ENCODE results near the gene KCNAB1.

The KCNAB1 gene

DNA sequence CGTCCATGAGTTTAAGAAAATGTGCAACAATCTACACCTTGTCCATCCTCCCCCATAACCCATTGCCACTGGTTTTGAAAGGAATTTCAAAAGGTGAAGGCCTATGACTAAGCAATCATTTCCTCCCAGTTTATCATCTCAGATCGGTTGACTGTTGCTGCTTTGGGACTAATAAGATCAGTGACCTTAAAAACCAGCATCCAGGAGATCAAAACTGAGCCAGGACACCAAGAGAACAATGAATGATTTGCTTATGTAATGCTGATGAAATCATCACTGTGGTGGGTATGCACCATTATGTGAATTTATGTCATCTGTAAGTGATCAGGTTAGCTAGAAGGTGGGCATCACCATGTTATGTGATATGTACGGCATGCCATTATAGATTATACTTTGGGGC is 239.0 kb downstream of the KCNAB1 start:
- DNase-seq (ENCODE audit: low read depth in 3 of 3, low spot score in 1 of 3), result no peak

DNA sequence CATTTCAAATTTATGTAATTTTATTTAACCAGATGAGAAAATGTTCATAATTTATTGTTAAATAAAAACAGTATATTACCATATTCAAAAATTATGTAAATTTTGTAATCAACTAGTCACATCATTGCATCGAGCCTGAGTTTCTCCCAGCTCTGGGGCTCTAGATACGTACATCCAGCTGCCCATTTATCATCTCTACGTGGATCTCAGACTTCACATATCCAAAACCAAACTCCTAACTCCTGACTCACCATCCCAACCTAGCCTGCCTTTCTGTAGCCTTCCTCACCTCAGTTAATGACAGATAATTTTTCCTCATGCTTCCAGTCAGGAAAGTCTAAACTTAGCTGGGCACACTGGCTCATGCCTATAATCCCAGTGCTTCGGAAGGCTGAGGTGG is 239.7 kb downstream of the KCNAB1 start:
- DNase-seq (ENCODE audit: low read depth in 3 of 3, low spot score in 1 of 3), result no peak

GRCh38 chr3:156360963-156361362 is 240.6 kb downstream of the KCNAB1 start:
- DNase-seq (ENCODE audit: low read depth in 3 of 3, low spot score in 1 of 3), result no peak

GRCh38 chr3:156366559-156366958 is 246.2 kb downstream of the KCNAB1 start:
- DNase-seq (ENCODE audit: low read depth in 3 of 3, low spot score in 1 of 3), result no peak

DNA sequence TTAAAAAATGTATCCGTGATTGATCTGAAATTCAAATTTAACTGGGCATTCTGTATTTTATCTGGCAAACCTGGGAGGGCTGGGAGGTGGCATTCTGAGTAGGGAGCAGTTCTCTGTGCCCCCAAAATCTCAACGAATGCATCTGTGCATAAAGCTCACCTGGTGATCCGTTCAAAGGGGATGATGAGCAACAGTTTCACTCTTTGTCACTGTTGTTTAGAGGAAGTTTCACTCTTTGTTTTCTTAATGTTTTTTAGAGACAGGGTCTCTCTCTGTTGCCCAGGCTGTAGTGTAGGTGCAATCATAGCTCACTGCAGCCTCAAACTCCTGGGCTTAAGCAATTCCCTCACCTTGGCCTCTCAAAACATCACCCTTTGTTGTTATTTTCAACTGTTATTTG is 247.8 kb downstream of the KCNAB1 start:
- DNase-seq (ENCODE audit: low read depth in 3 of 3, low spot score in 1 of 3), result no peak

DNA sequence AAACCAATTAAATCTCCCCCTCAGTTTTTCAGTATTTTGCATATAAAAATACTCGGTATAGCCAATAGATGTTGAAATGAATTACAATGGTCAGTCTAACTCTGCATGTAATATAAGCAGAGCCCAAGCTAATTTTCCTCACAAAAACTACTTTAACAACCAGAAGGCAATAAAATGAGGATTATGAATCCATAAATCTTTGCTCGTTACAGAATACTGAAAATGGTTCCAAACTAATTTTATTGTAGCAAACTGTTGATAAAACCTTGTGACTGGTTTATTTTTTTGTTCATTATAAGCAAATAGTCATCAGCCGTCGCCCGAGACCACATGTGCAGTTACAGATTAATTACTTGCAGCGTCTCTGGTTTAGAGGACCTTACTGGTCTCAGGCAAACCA is 251.3 kb downstream of the KCNAB1 start:
- no peak for DNase-seq (ENCODE audit: low read depth in 3 of 3, low spot score in 1 of 3)

DNA sequence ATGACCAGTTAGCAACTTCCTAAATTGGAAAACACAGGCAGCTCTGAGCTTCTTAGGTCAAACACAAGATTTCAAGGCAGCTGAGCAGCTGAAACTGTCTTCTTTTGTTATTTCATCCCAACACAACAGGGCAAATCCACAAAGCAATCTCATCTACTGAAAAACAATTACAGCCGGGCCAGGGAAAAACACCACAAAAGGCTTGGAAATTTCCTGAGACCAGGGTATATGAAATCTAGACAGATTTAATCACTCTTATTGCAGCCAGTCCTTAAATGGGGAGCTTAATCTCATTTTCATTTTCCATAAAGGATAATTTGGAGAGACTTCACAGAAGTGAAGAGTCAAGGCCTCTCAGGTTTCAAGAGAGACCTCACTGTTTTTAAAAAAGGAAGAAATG is 252.7 kb downstream of the KCNAB1 start:
- no peak for DNase-seq (ENCODE audit: low read depth in 3 of 3, low spot score in 1 of 3)

- no peak for DNase-seq (ENCODE audit: low read depth in 3 of 3, low spot score in 1 of 3)
Measured at GRCh38 chr3:156373654-156374053, 253.3 kb downstream of the KCNAB1 start.

DNA sequence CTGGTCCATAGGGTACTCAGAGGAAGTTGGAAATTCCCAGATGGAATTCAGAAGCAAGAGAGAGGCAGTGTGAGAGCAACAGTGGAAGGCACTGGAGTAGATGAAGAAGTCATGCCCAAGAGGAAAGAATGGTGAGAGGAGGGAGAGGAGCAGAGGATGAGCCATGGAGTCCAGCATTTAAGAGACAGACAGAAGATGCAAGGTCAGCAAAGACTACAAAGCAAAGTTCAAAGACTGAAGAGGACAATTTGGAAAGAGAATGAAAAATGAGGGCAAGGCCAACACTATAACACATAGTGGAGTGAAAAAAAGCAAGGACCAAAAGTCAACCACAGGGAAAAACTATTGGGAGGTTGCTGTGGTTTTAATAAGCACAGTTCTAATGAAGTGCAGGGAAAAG is 255.8 kb downstream of the KCNAB1 start:
- no peak for DNase-seq (ENCODE audit: low read depth in 3 of 3, low spot score in 1 of 3)

DNA sequence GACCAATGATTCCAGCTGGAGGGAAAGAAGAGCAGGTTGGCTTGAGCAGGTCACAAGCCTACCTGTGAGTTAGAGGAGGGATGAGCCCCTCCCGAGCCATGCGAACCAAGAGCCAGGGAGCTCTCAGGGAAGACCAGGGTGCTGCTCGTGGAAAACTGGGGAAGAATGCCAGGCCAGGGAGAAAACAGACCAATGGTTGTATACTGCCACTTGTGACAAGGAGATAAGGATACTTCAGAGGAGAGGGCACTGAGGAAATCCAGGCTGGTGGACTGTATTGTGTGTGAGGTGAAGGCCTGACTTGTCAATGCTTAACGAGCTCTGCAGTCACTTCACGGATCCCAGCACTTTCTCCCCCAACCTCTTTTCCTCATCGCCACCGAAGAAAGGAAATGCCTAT is 256.9 kb downstream of the KCNAB1 start:
- no peak for DNase-seq (ENCODE audit: low read depth in 3 of 3, low spot score in 1 of 3)

DNA sequence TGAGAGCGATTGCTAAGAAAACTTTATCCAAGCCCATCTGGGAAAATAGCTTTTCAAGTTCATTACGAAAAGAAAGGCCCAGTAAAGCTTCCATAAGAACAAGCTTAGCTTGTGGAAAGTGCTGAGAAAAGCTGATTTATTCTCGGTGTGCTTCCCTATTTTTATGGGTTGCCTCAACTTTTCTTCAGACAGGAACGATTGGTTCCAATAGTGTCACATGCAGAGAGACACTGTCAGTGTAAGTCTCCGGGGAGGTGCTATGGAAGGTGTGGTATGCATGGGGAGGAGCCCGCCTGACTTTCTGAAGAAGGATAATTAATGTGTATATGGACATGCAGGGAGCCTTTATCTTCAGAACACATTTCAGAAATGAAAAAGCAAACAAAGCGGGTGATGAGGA is 257.3 kb downstream of the KCNAB1 start:
- DNase-seq (ENCODE audit: low read depth in 3 of 3, low spot score in 1 of 3), result no peak

DNA sequence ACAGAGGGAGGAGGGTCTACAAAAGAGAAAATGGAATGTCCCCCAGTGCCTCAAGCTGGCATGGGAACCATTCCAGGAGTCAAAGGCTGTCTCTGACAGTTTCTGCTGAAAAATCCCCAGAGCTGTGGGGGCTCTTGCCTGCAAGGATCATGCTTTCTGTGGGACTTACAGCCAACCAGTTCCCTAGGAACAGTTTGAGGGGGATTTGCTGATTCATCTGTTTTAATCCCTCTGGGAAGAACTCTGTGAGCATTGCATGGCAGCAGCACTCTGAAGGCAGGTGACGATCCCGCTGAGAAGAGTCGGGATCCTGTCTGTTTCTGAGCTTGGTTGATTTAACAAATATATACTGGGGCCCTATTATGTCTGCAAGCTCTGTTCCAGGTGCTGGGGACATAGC is 258.5 kb downstream of the KCNAB1 start:
- DNase-seq (ENCODE audit: low read depth in 3 of 3, low spot score in 1 of 3), result no peak

GRCh38 chr3:156379327-156379726 is 258.9 kb downstream of the KCNAB1 start:
- DNase-seq (ENCODE audit: low read depth in 3 of 3, low spot score in 1 of 3), result no peak

DNA sequence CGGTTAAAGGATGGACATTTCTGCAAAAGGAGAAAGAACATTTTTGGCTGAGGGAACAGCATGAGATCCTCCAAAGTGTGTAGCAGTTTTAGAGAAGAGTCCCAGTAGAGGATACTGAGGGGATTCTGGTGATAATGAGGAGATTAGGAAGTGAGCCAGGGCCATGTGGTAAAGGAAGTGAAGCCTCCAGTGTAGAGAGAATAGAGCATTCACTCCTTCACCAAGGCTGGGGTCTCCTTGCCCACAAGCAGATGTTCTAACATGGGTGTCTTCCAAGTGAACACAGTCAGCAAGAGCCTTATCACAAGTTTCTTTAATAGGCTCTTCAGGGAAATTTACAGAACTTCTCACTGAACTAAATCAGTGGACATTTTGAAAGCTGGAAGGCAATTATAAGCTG is 260.9 kb downstream of the KCNAB1 start:
- no peak for DNase-seq (ENCODE audit: low read depth in 3 of 3, low spot score in 1 of 3)

GRCh38 chr3:156382458-156383346 is 262.3 kb downstream of the KCNAB1 start:
- no peak for DNase-seq (ENCODE audit: low read depth in 3 of 3, low spot score in 1 of 3)

GRCh38 chr3:156383441-156384025 is 263.2 kb downstream of the KCNAB1 start:
- DNase-seq (ENCODE audit: low read depth in 3 of 3, low spot score in 1 of 3), result no peak

- DNase-seq (ENCODE audit: low read depth in 3 of 3, low spot score in 1 of 3), result no peak
Measured at GRCh38 chr3:156388497-156389448, 268.4 kb downstream of the KCNAB1 start.

DNA sequence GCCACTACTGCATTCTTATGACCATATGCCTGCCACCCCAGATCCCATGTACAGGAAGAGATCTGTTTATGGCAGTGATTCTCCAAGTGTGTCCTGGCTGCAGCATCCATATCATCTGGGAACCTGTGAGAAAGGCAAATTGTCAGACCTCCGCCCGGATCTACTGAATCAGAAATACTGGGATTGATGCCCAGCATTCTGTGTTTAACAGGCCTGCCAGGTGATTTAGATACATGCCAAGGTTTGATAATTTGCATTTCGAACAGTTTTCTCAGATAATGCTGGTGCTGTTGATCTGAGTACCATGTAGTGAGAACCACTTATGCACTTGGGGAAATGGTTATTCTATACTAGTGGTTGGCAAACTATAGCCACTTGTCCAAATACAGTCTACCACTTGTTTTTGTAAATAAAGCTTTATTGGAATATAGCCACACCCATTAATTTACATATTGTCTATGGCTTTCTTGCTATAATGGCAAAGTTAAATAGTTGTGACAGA is 269.1 kb downstream of the KCNAB1 start:
- no peak for DNase-seq (ENCODE audit: low read depth in 3 of 3, low spot score in 1 of 3)

DNA sequence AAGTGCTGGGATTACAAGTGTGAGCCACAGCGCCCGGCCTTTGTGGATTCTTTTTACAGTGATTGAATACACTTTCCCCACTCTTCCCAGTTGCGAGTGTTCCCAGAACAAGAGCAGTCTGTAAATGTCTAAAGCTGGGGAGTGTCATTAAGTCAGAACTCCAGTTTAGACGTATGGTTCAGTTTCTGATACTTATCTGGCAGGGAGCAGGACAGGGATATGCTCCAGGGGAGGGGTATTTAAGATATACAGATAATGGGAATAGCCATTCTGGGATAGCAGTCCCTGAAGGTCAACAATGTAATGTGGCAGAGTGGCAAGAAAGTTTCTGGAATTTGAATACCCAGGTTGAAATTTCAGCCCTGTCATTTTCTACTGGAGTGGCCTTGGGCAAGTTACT is 270.5 kb downstream of the KCNAB1 start:
- no peak for DNase-seq (ENCODE audit: low read depth in 3 of 3, low spot score in 1 of 3)

DNA sequence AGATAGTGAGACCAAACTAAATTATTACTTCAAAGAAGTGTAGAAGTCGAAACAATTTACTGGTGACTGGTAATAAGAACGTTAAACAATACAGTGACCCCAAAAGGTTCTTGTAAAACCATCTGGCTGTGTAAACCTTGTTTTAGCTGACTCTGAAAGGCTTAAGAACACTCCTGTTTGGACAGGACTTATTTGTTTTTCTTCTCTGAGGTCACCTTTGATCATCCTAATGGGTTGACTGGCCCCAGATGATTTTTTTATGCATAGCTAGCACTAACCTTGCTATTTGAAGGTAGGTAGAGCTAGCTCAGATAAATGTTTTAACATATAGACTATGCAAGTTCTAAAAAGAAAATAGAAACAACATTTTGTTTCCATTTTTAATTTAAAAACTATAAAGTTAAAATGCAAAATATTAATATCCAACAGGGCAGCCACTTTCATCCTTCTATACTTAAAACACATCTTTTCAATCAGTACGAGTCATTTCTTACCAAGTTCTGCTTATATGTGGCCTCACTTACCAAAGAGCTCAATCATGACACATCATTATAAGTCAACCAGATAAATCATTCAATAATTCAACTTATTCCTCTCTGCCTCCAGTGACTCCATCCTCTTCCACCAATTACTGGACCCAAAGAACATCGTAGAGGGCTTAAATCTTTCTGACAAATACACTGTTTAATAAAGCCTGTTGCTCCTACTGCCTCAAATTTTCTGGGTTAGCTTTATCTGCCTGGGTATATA is 275.8 kb downstream of the KCNAB1 start:
- DNase-seq (ENCODE audit: low read depth in 3 of 3, low spot score in 1 of 3), result no peak

- no peak for DNase-seq (ENCODE audit: low read depth in 3 of 3, low spot score in 1 of 3)
Measured at GRCh38 chr3:156396851-156397250, 276.5 kb downstream of the KCNAB1 start.
